MM.1S (cell line): ENCODE measurements around the gene STMN3.
"Not testable (repeated sequence)": the region's sequence is repeated elsewhere in the genome, so short reads cannot be mapped to it uniquely, and the experiment has no call there.

Source experiments
- DNase-seq: peaks from one replicate; pipeline ENCODE4 v3.0.0-alpha.2; 2015
- H2AFZ ChIP-seq: fragments of 300-600 bp; sonication (generic); 2 replicates; pipeline ENCODE4 v1.6.0; 2016; ENCODE audit warnings: antibody characterized with exemption, low read length
- H3F3A ChIP-seq: fragments of 300-600 bp; sonication (generic); 2 replicates; pipeline ENCODE4 v1.6.1; 2016; ENCODE audit warnings: mild to moderate bottlenecking, antibody characterized with exemption, low read length, moderate library complexity, mixed read lengths; ENCODE audit not compliant: insufficient read depth
- H3K27ac ChIP-seq: fragments of 300-600 bp; sonication (generic); 2 replicates; pipeline ENCODE4 v1.5.1; 2016; ENCODE audit warnings: mild to moderate bottlenecking, low read length
- H3K27me3 ChIP-seq: fragments of 300-600 bp; sonication (generic); replicated peaks from 2 replicates; pipeline ENCODE4 v1.6.0; 2016; ENCODE audit warnings: low read length; ENCODE audit not compliant: insufficient read depth
- H3K36me3 ChIP-seq: fragments of 300-600 bp; sonication (generic); replicated peaks from 2 replicates; pipeline ENCODE4 v1.6.1; 2016; ENCODE audit warnings: mild to moderate bottlenecking, low read length, mixed read lengths; ENCODE audit not compliant: insufficient read depth
- H3K4me1 ChIP-seq: fragments of 300-600 bp; sonication (generic); 2 replicates; pipeline ENCODE4 v1.6.1; 2016; ENCODE audit warnings: low read length, mixed read lengths
- H3K4me2 ChIP-seq: fragments of 300-600 bp; sonication (generic); 2 replicates; pipeline ENCODE4 v1.6.0; 2016; ENCODE audit warnings: low read depth, low read length
- H3K4me3 ChIP-seq: fragments of 300-600 bp; sonication (generic); 2 replicates; pipeline ENCODE4 v1.5.1; 2016; ENCODE audit warnings: low read length, mixed read lengths
- H3K79me2 ChIP-seq: fragments of 300-600 bp; sonication (generic); 2 replicates; pipeline ENCODE4 v1.6.1; 2016; ENCODE audit warnings: mixed run types, low read length, mixed read lengths
- H3K9ac ChIP-seq: fragments of 300-600 bp; sonication (generic); 2 replicates; pipeline ENCODE4 v1.6.1; 2016; ENCODE audit warnings: low read length, mixed read lengths
- H3K9me2 ChIP-seq: fragments of 300-600 bp; sonication (generic); replicated peaks from 2 replicates; pipeline ENCODE4 v1.6.1; 2016; ENCODE audit warnings: mild to moderate bottlenecking, low read length, mixed read lengths; ENCODE audit not compliant: insufficient read depth
- H3K9me3 ChIP-seq: fragments of 300-600 bp; sonication (generic); replicated peaks from 2 replicates; pipeline ENCODE4 v1.6.1; 2016; ENCODE audit warnings: mild to moderate bottlenecking, low read length, mixed read lengths; ENCODE audit not compliant: insufficient read depth
- H4K20me1 ChIP-seq: fragments of 300-600 bp; sonication (generic); 2 replicates; pipeline ENCODE4 v1.6.1; 2016; ENCODE audit warnings: mild to moderate bottlenecking, low read length, moderate library complexity, mixed read lengths; ENCODE audit not compliant: insufficient read depth
- EZH2 ChIP-seq: fragments of 300-600 bp; sonication (generic); optimal IDR thresholded peaks from 2 replicates; pipeline ENCODE3; 2017; ENCODE audit warnings: low read depth, mild to moderate bottlenecking, antibody characterized with exemption, low read length, mixed read lengths
- EZH2phosphoT487 ChIP-seq: fragments of 300-600 bp; sonication (generic); IDR thresholded peaks from 2 replicates; pipeline ENCODE4 v1.6.1; 2018; ENCODE audit warnings: antibody characterized with exemption, low read length
- TF ChIP-seq, protein P1 (sequence below): fragments of 300-600 bp; sonication (generic); IDR thresholded peaks from 2 replicates; pipeline ENCODE4 v1.5.1; 2016; ENCODE audit warnings: antibody characterized with exemption, low read length, mixed read lengths

STMN3 gene

DNA sequence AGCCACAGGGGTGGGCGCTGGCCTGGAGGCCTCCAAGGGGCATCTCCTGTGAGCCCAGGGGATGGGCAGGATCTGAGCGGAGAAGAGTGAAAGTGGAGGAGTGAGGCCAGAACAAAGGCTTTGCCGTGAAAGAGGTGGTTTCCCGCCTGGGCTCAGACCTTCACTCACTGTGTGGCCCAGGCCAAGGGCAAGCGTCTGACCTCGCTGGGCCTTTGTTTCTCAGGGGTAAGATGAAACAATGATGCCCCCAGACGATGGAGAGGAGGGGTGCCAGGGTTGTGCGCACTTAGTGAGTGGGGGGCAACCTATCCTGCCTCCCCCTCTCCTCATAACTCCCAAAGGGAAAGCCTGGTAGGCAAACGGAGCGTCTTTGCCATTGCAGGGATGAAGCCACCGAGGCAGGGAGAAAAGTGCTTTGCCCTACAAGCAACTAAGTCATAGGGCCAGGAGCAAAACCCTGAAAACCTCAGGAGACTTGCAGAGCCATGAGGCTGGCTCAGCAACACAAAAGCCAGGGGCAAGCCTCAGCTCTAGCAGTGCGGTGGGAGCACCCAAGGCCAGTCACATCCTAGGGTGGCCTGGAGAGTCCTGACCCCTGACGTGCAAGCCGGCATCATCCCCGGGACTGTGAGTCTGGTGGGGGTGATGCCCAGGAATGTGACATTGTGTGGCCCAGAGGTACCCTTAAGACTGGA, 897 bp upstream of the STMN3 start:
- Histone ChIP-seq H3K9ac (no peak overlapping the region), H3F3A (no peaks in the 10 kb centered on the region), H3K9me2 (no peaks in the 10 kb centered on the region), H4K20me1 (no peaks in the 10 kb centered on the region), H3K4me2 (no peak overlapping the region), H3K27ac (no peak overlapping the region), H3K79me2 (peaks cover 7% of the 10 kb centered on the region), H3K4me3 (no peak overlapping the region), H3K36me3 (no peaks in the 10 kb centered on the region), H3K27me3 (peaks cover 45% of the 10 kb centered on the region), H3K9me3 (no peaks in the 10 kb centered on the region), H2AFZ (no peak overlapping the region), H3K4me1 (no peaks in the 10 kb centered on the region)
- no peak for TF ChIP-seq EZH2phosphoT487
- TF ChIP-seq EZH2: no peak
- TF ChIP-seq, protein P1, sequence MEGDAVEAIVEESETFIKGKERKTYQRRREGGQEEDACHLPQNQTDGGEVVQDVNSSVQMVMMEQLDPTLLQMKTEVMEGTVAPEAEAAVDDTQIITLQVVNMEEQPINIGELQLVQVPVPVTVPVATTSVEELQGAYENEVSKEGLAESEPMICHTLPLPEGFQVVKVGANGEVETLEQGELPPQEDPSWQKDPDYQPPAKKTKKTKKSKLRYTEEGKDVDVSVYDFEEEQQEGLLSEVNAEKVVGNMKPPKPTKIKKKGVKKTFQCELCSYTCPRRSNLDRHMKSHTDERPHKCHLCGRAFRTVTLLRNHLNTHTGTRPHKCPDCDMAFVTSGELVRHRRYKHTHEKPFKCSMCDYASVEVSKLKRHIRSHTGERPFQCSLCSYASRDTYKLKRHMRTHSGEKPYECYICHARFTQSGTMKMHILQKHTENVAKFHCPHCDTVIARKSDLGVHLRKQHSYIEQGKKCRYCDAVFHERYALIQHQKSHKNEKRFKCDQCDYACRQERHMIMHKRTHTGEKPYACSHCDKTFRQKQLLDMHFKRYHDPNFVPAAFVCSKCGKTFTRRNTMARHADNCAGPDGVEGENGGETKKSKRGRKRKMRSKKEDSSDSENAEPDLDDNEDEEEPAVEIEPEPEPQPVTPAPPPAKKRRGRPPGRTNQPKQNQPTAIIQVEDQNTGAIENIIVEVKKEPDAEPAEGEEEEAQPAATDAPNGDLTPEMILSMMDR: no peak
- no peak for DNase-seq

DNA sequence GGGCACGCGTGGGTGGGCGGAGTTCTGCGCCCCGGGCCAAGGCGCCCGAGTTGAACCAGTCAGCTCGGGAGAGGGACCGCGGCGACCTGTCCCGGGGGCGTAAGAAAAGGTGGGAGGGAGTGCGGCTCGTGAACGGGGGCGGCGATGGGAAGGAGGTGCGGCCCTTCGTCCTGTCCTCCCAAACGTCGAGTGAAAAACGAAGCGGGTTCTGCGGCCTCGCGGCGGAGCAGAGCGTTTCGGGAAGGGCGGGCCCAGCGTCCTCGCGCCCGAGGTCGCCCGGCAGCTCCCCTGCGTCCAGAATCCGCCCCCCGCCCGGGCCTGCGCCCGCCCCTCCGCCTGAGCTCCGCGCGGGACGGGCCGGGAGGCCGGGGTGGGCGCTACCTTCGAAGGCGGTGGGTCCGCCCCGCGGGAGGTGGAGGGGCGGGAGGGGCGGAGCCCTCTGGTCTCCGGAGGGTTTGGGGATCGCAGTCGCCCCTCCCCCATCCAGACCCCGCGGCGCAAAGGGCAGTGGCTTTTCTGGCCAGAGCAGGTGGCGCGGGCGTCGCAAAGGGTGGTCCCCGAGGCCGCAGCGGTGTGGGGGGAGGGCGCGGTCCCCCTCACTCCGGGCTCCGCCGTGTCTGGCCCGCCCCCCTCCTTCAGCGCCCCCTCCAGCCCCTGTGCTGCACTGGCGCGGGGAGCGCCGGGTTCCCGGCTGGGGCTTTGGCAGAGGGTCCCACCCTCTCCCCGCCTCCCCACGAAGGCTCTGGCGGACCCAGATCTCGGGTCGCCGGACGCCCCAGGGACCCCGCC, 838 bp downstream of the STMN3 start:
- no peak overlapping the region for H3K27ac ChIP-seq
- H3K4me2 ChIP-seq: no peak overlapping the region
- H3K4me3 ChIP-seq: no peak overlapping the region
- no peaks in the 10 kb centered on the region for H3K4me1 ChIP-seq
- H3K9ac ChIP-seq: no peak overlapping the region
- H3K9me2 ChIP-seq: no peaks in the 10 kb centered on the region
- no peaks in the 10 kb centered on the region for H3K36me3 ChIP-seq
- H3K79me2 ChIP-seq: no peaks in the 10 kb centered on the region
- H3K9me3 ChIP-seq: no peaks in the 10 kb centered on the region
- H3F3A ChIP-seq: no peaks in the 10 kb centered on the region
- TF ChIP-seq, protein P1: no peak
- no peak for TF ChIP-seq EZH2
- no peak for TF ChIP-seq EZH2phosphoT487
- no peak for DNase-seq
- peaks cover 57% of the 10 kb centered on the region for H3K27me3 ChIP-seq
- no peak overlapping the region for H2AFZ ChIP-seq
- H4K20me1 ChIP-seq: no peaks in the 10 kb centered on the region

DNA sequence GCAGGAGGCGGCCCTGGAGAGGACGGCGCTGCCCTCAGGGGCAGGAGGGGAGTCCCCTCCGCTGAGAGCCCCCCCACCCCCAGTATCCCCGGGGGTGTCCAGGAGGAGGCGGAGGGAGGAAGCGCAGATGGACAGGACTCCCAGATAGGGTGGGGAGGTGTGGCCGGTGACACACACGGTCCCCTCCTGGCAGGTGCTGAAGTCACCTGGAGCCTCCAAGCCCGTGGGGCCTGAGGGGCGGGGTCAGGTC, 1.4 kb downstream of the STMN3 start:
- no peaks in the 10 kb centered on the region for H3K79me2 ChIP-seq
- TF ChIP-seq, protein P1: no peak
- no peak for TF ChIP-seq EZH2phosphoT487
- TF ChIP-seq EZH2: no peak
- no peaks in the 10 kb centered on the region for H3K9me2 ChIP-seq
- H3K4me2 ChIP-seq: no peak overlapping the region
- no peaks in the 10 kb centered on the region for H3K9me3 ChIP-seq
- no peak overlapping the region for H3K9ac ChIP-seq
- H3F3A ChIP-seq: no peaks in the 10 kb centered on the region
- no peak overlapping the region for H3K27ac ChIP-seq
- H2AFZ ChIP-seq: no peak overlapping the region
- no peaks in the 10 kb centered on the region for H3K36me3 ChIP-seq
- peaks cover 57% of the 10 kb centered on the region for H3K27me3 ChIP-seq
- no peaks in the 10 kb centered on the region for H3K4me1 ChIP-seq
- H3K4me3 ChIP-seq: no peak overlapping the region
- no peaks in the 10 kb centered on the region for H4K20me1 ChIP-seq
- no peak for DNase-seq

DNA sequence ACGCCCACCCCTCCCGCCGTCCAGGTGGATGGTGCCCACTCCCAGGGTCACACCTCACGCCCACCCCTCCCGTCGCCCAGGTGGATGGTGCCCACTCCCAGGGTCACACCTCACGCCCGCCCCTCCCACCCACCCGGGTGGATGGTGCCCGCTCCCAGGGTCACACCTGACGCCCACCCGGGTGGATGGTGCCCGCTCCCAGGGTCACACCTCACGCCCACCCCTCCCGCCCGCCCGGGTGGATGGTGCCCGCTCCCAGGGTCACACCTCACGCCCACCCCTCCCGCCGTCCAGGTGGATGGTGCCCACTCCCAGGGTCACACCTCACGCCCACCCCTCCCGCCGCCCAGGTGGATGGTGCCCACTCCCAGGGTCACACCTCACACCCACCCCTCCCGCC, 2.7 kb downstream of the STMN3 start:
- not testable (repeated sequence) for H3K4me1 ChIP-seq, H3K36me3 ChIP-seq, H3K27ac ChIP-seq, H3K9me2 ChIP-seq, H3K9ac ChIP-seq, H4K20me1 ChIP-seq, H2AFZ ChIP-seq, H3K4me3 ChIP-seq, H3F3A ChIP-seq, DNase-seq, H3K9me3 ChIP-seq, H3K79me2 ChIP-seq, H3K4me2 ChIP-seq
- H3K27me3 ChIP-seq: peaks cover 60% of the 10 kb centered on the region
